ENCODE results near the gene SYNE2.

Gene SYNE2

DNA sequence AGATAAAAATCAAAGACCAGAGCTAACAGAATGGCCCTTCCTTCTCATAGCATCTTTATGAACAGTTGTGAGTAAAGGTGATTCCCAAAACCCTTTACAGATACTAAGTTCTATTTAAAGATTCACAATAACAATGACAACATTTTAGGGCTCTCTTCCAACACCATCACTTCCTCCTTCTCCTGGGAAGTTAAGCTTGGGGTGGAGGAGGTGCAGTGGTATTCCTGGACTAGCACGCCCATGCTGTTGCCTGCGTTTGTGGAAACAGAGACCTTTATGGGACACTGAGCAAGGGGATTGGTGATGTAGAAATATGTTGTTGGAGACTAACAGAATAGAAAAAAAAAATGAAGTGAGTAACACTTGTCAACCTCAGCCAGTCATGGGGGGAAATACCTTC, 22.5 kb downstream of the SYNE2 start:
- Histone ChIP-seq H3K79me2 (peaks cover 4% of the 10 kb centered on the region), H3K9ac (no peak overlapping the region), H3K4me1 (peaks cover 4% of the 10 kb centered on the region), H3K4me3 (ENCODE audit: low read depth, low read length) (no peak overlapping the region), H2AFZ (no peak overlapping the region), H3K4me2 (ENCODE audit: low read length) (no peak overlapping the region), H3K36me3 (ENCODE audit: control insufficient read depth, insufficient read depth, low read length) (no peaks in the 10 kb centered on the region), H3K9me3 (ENCODE audit: control insufficient read depth, low read length) (no peaks in the 10 kb centered on the region), H3K27me3 (ENCODE audit: control insufficient read depth, insufficient read depth, low read length) (no peaks in the 10 kb centered on the region), H3K27ac (peak overlapping the region; percentile 68)
- TF ChIP-seq, protein P1, sequence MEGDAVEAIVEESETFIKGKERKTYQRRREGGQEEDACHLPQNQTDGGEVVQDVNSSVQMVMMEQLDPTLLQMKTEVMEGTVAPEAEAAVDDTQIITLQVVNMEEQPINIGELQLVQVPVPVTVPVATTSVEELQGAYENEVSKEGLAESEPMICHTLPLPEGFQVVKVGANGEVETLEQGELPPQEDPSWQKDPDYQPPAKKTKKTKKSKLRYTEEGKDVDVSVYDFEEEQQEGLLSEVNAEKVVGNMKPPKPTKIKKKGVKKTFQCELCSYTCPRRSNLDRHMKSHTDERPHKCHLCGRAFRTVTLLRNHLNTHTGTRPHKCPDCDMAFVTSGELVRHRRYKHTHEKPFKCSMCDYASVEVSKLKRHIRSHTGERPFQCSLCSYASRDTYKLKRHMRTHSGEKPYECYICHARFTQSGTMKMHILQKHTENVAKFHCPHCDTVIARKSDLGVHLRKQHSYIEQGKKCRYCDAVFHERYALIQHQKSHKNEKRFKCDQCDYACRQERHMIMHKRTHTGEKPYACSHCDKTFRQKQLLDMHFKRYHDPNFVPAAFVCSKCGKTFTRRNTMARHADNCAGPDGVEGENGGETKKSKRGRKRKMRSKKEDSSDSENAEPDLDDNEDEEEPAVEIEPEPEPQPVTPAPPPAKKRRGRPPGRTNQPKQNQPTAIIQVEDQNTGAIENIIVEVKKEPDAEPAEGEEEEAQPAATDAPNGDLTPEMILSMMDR (IDR thresholded peaks at IDR 0.05), result no peak

DNA sequence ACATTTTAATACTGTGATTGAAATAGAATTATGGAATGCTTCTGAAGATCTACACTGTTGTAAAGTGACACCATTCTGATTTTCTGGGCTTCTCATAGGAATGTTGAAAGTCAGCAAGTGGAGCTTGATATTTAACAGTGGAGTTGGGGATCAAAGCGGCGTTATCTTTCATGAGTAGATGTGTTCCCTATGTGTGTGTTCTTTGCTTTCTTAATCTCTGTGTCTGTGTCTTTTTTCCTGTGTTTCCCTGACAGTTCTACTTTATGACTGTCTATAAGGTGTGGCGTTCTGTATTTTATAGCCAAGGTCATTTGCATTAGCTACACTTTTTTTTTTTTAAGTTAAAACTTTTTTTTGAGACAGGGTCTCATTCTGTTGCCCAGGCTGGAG, 24.7 kb downstream of the SYNE2 start:
- Histone ChIP-seq H3K9me3 (ENCODE audit: control insufficient read depth, low read length) (no peaks in the 10 kb centered on the region), H2AFZ (peak overlapping the region; percentile 24), H3K79me2 (peaks cover 4% of the 10 kb centered on the region), H3K36me3 (ENCODE audit: control insufficient read depth, insufficient read depth, low read length) (no peaks in the 10 kb centered on the region), H3K4me2 (ENCODE audit: low read length) (no peak overlapping the region), H3K27me3 (ENCODE audit: control insufficient read depth, insufficient read depth, low read length) (no peaks in the 10 kb centered on the region), H3K4me3 (ENCODE audit: low read depth, low read length) (no peak overlapping the region), H3K4me1 (peaks cover 4% of the 10 kb centered on the region), H3K27ac (peak overlapping the region; percentile 40), H3K9ac (no peak overlapping the region)
- TF ChIP-seq, protein P1 (IDR thresholded peaks at IDR 0.05), result no peak

DNA sequence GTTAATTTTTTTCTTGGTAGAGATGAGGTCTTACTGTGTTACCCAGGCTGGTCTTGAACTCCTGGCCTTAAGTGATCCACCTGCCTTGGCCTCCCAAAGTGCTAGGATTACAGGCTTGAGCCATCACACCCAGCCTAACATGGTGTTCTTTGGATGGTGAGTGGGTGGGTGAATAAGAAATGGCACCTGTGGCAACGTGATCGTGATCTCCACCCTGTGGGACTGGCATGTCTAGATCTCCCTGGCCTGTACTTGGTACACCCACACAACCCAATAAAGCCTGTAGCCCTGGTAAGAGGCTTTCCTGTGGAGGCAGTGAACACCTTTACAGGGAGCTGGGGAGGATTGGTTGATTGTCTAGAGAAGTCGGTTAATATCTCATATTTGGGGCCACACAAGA, 25.2 kb downstream of the SYNE2 start:
- H3K4me2 ChIP-seq (ENCODE audit: low read length), result no peak overlapping the region
- no peaks in the 10 kb centered on the region for H3K36me3 ChIP-seq (ENCODE audit: control insufficient read depth, insufficient read depth, low read length)
- TF ChIP-seq, protein P1 (IDR thresholded peaks at IDR 0.05), result no peak
- no peak overlapping the region for H3K4me3 ChIP-seq (ENCODE audit: low read depth, low read length)
- no peak overlapping the region for H2AFZ ChIP-seq
- H3K9ac ChIP-seq, result no peak overlapping the region
- peaks cover 6% of the 10 kb centered on the region for H3K79me2 ChIP-seq
- H3K27me3 ChIP-seq (ENCODE audit: control insufficient read depth, insufficient read depth, low read length), result no peaks in the 10 kb centered on the region
- H3K4me1 ChIP-seq, result peaks cover 4% of the 10 kb centered on the region
- no peak overlapping the region for H3K27ac ChIP-seq
- no peaks in the 10 kb centered on the region for H3K9me3 ChIP-seq (ENCODE audit: control insufficient read depth, low read length)

DNA sequence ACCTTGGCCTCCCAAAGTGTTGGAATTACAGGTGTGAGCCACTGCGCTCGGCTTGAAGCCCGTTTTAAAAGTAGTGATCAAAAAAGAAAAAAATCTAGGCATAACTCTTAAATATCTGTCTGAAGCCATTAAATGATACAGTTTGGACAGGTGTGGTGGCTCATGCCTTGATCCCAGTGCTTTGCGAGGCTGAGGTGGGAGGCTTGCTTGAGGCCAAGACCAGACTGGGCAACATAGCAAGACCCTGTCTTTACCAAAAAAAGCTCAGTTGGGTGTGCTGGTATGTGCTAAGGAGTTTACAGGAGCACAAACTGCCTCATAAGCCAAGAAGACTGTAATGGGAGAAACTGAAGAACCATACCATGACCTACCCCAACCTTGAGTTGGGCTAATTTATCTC, 26.0 kb downstream of the SYNE2 start:
- H3K36me3 ChIP-seq (ENCODE audit: control insufficient read depth, insufficient read depth, low read length), result no peaks in the 10 kb centered on the region
- no peak overlapping the region for H3K4me2 ChIP-seq (ENCODE audit: low read length)
- H3K4me1 ChIP-seq, result peaks cover 4% of the 10 kb centered on the region
- no peak overlapping the region for H3K9ac ChIP-seq
- H3K27ac ChIP-seq, result no peak overlapping the region
- H3K27me3 ChIP-seq (ENCODE audit: control insufficient read depth, insufficient read depth, low read length), result no peaks in the 10 kb centered on the region
- H3K4me3 ChIP-seq (ENCODE audit: low read depth, low read length), result no peak overlapping the region
- H3K79me2 ChIP-seq, result peaks cover 6% of the 10 kb centered on the region
- H2AFZ ChIP-seq, result no peak overlapping the region
- TF ChIP-seq, protein P1 (IDR thresholded peaks at IDR 0.05), result no peak
- H3K9me3 ChIP-seq (ENCODE audit: control insufficient read depth, low read length), result no peaks in the 10 kb centered on the region

GRCh38 chr14:63881926-63882325, 29.1 kb downstream of the SYNE2 start:
- Histone ChIP-seq H3K79me2 (peaks cover 6% of the 10 kb centered on the region), H3K36me3 (ENCODE audit: control insufficient read depth, insufficient read depth, low read length) (no peaks in the 10 kb centered on the region), H3K4me2 (ENCODE audit: low read length) (no peak overlapping the region), H3K9ac (no peak overlapping the region), H3K4me1 (peaks cover 4% of the 10 kb centered on the region), H3K9me3 (ENCODE audit: control insufficient read depth, low read length) (no peaks in the 10 kb centered on the region), H3K4me3 (ENCODE audit: low read depth, low read length) (no peak overlapping the region), H2AFZ (no peak overlapping the region), H3K27ac (no peak overlapping the region), H3K27me3 (ENCODE audit: control insufficient read depth, insufficient read depth, low read length) (no peaks in the 10 kb centered on the region)
- TF ChIP-seq, protein P1 (IDR thresholded peaks at IDR 0.05), result no peak
